PFSK-1 (cell line): ENCODE results near the gene COPA.

Experiments used
- POLR2AphosphoS5 ChIP-seq: IDR thresholded peaks from 2 replicates; pipeline ENCODE4 v1.6.1; 2012; ENCODE audit warnings: low read depth, mild to moderate bottlenecking, control low read depth, low read length, moderate library complexity
- REST ChIP-seq, 2 experiments: IDR thresholded peaks; 2 replicates each; pipeline versions ENCODE4 v1.6.1 to v1.8.0; 2011 to 2012; ENCODE audit warnings: low read depth in 2 of 2, low read length in 2 of 2, control low read depth in 1 of 2, inconsistent platforms in 1 of 2, mild to moderate bottlenecking in 1 of 2, moderate library complexity in 1 of 2; ENCODE audit not compliant: insufficient read depth in 1 of 2

GRCh38 chr1:160256396-160257046 is 86.5 kb downstream of the COPA start:
- TF ChIP-seq POLR2AphosphoS5, result no peak
- TF ChIP-seq REST (IDR thresholded peaks at IDR 0.05; ENCODE audit: insufficient read depth in 1 of 2, low read depth in 2 of 2, low read length in 2 of 2), result no peak
